Gastroesophageal sphincter (tissue), 3 donors: ENCODE results near the gene PPIF.

ENCODE experiments used
- CTCF ChIP-seq, 4 experiments: fragments of 200-600 bp in 2 of 4; fragments of 450-650 bp in 2 of 4; sonication (generic) in 1 of 4; IDR thresholded peaks; one replicate each; pipeline ENCODE4 v1.5.1; 2017 to 2019; ENCODE audit warnings: antibody characterized with exemption in 4 of 4, mild to moderate bottlenecking in 2 of 4, moderate library complexity in 2 of 4
- POLR2A ChIP-seq, 2 donors: fragments of 450-650 bp; IDR thresholded peaks; one replicate each; pipeline ENCODE4 v1.6.1; 2017; ENCODE audit warnings: antibody characterized with exemption in 2 of 2, mild to moderate bottlenecking in 2 of 2, moderate library complexity in 1 of 2
- POLR2AphosphoS5 ChIP-seq: sonication (generic); formaldehyde crosslinking; IDR thresholded peaks from one replicate; pipeline ENCODE4 v1.6.1; 2017; ENCODE audit warnings: antibody characterized with exemption

GRCh38 chr10:79359816-79360498 lies 12.7 kb downstream of the PPIF start:
- TF ChIP-seq CTCF (IDR thresholded peaks at IDR 0.05) (no peak), POLR2A (IDR thresholded peaks at IDR 0.05) (no peak), POLR2AphosphoS5 (no peak)
